ENCODE data around the gene AVPI1. TPM values are rescaled to one million over a fixed set of nuclear protein-coding genes. Genes with fewer than 3 reads are reported as not detected.

AVPI1 gene
- total and polyA plus RNA-seq, 4 donors: 6.6 to 22.1 (median 11.9) TPM

GRCh38 chr10:97733256-97733655 is 46.2 kb upstream of the AVPI1 start:
- no peak overlapping the region for H3K9ac ChIP-seq (ENCODE audit: low read depth in 1 of 2, low read length in 2 of 2)
- no peak overlapping the region for H3K4me3 ChIP-seq (ENCODE audit: low read depth in 1 of 3, low read length in 3 of 3)
- H3K27me3 ChIP-seq (ENCODE audit: control insufficient read depth in 4 of 4, insufficient read depth in 4 of 4, low read length in 3 of 4): no peaks in the 10 kb centered on the region
- 81% methylated on average over 5 of the region's 5 CpGs for WGBS
- no peaks in the 10 kb centered on the region for H3K36me3 ChIP-seq (ENCODE audit: control insufficient read depth in 4 of 4, insufficient read depth in 3 of 4, low read depth in 1 of 4, low read length in 3 of 4)
- no peak overlapping the region for H3K27ac ChIP-seq (ENCODE audit: low read depth in 1 of 2, low read length in 2 of 2)
- DNase-seq (ENCODE audit: low spot score): no peak
- H3K9me3 ChIP-seq (ENCODE audit: control insufficient read depth in 4 of 4, low read length in 3 of 4): no peaks in the 10 kb centered on the region
- no peak for TF ChIP-seq REST (IDR thresholded peaks at IDR 0.05)
- TF ChIP-seq RXRA (IDR thresholded peaks at IDR 0.05): no peak
- no peak for TF ChIP-seq JUND (IDR thresholded peaks at IDR 0.05)
- TF ChIP-seq ATF3 (IDR thresholded peaks at IDR 0.05): no peak
- TF ChIP-seq HNF4A (conservative IDR thresholded peaks at IDR 0.05): no peak
- no peak for TF ChIP-seq NR2F2 (IDR thresholded peaks at IDR 0.05)
- TF ChIP-seq FOXA1 (IDR thresholded peaks at IDR 0.05): no peak
- no peak for TF ChIP-seq CTCF (IDR thresholded peaks at IDR 0.05; ENCODE audit: low read depth, low read length, missing input control)
- no peak for TF ChIP-seq YY1 (IDR thresholded peaks at IDR 0.05)
- TF ChIP-seq RAD21 (IDR thresholded peaks at IDR 0.05): no peak
- no peak for TF ChIP-seq GABPA (IDR thresholded peaks at IDR 0.05 in 1 of 2, conservative IDR thresholded peaks at IDR 0.05 in 1 of 2)
- TF ChIP-seq HNF4G (IDR thresholded peaks at IDR 0.05): no peak
- no peak for TF ChIP-seq EGR1 (IDR thresholded peaks at IDR 0.05; ENCODE audit: low read depth in 2 of 2)
- H3K4me1 ChIP-seq (ENCODE audit: control insufficient read depth in 4 of 4, insufficient read depth in 4 of 4, low read length in 3 of 4): peaks cover 3 to 12% (median 7%) of the 10 kb centered on the region in 4 donors

GRCh38 chr10:97732052-97732359 is 45.0 kb upstream of the AVPI1 start:
- Histone ChIP-seq H3K36me3 (ENCODE audit: control insufficient read depth in 4 of 4, insufficient read depth in 3 of 4, low read depth in 1 of 4, low read length in 3 of 4) (no peaks in the 10 kb centered on the region), H3K27me3 (ENCODE audit: control insufficient read depth in 4 of 4, insufficient read depth in 4 of 4, low read length in 3 of 4) (no peaks in the 10 kb centered on the region), H3K27ac (ENCODE audit: low read depth in 1 of 2, low read length in 2 of 2) (no peak overlapping the region), H3K4me3 (ENCODE audit: low read depth in 1 of 3, low read length in 3 of 3) (no peak overlapping the region), H3K9ac (ENCODE audit: low read depth in 1 of 2, low read length in 2 of 2) (no peak overlapping the region), H3K4me1 (ENCODE audit: control insufficient read depth in 4 of 4, insufficient read depth in 4 of 4, low read length in 3 of 4) (peaks cover 0 to 5% (median 2%) of the 10 kb centered on the region in 4 donors), H3K9me3 (ENCODE audit: control insufficient read depth in 4 of 4, low read length in 3 of 4) (no peaks in the 10 kb centered on the region)
- WGBS: 70% methylated on average over 4 of the region's 4 CpGs
- DNase-seq (ENCODE audit: low spot score): no peak
- no peak for TF ChIP-seq FOXA2 (IDR thresholded peaks at IDR 0.05)
- TF ChIP-seq RAD21 (IDR thresholded peaks at IDR 0.05): peak in 1 of 2 donors; percentile 23

All from liver (tissue), 9 donors.